GM12878 (cell line): ENCODE results near the gene PRMT5. TPM values are rescaled to one million over a fixed set of nuclear protein-coding genes. Genes with fewer than 3 reads are reported as not detected.
A peak's percentile ranks its signal among the peaks of the same experiment; 100 is the strongest.

Experiments
- BCL11A ChIP-seq: IDR thresholded peaks from 2 replicates; pipeline ENCODE4 v1.6.1; 2011; ENCODE audit warnings: low read depth, low read length
- CHD2 ChIP-seq: IDR thresholded peaks from 2 replicates; pipeline ENCODE4 v1.6.1; 2011; ENCODE audit warnings: low read depth, low read length, improper control_type of control experiment, borderline replicate concordance
- IKZF2 ChIP-seq, 2 experiments: fragments of 450-650 bp; IDR thresholded peaks; 2 replicates each; pipeline ENCODE4 v1.6.1; 2017; ENCODE audit warnings: mild to moderate bottlenecking in 2 of 2, moderate library complexity in 2 of 2
- JUNB ChIP-seq: IDR thresholded peaks from 2 replicates; pipeline ENCODE4 v1.6.1; 2016; ENCODE audit warnings: antibody characterized with exemption, mild to moderate bottlenecking
- MYB ChIP-seq: fragments of 150-350 bp; IDR thresholded peaks from 2 replicates; pipeline ENCODE4 v1.6.1; 2014; ENCODE audit warnings: mild to moderate bottlenecking, low read depth, low read length, borderline replicate concordance
- MYC ChIP-seq: IDR thresholded peaks from 2 replicates; pipeline ENCODE4 v1.6.1; 2011; ENCODE audit warnings: mild to moderate bottlenecking, low read length, moderate library complexity, inconsistent platforms; ENCODE audit not compliant: insufficient read depth, insufficient replicate concordance, insufficient read length, severe bottlenecking
- NR2C1 ChIP-seq: fragments of 450-650 bp; IDR thresholded peaks from 2 replicates; pipeline ENCODE4 v1.6.1; 2017; ENCODE audit warnings: antibody characterized with exemption, mild to moderate bottlenecking, moderate library complexity
- RB1 ChIP-seq: fragments of 450-650 bp; formaldehyde crosslinking; IDR thresholded peaks from 2 replicates; pipeline ENCODE4 v1.6.1; 2017; ENCODE audit warnings: mild to moderate bottlenecking, borderline replicate concordance
- SREBF2 ChIP-seq: IDR thresholded peaks from 2 replicates; pipeline ENCODE4 v1.6.1; 2012; ENCODE audit warnings: mild to moderate bottlenecking, low read length
- SUPT20H ChIP-seq: IDR thresholded peaks from 2 replicates; pipeline ENCODE4 v1.6.1; 2011; ENCODE audit warnings: low read depth, mild to moderate bottlenecking, low read length, moderate library complexity, borderline replicate concordance; ENCODE audit not compliant: control insufficient read depth
- TCF12 ChIP-seq: IDR thresholded peaks from 2 replicates; pipeline ENCODE4 v1.6.1; 2011; ENCODE audit warnings: low read depth, mild to moderate bottlenecking, low read length
- ZNF24 ChIP-seq: fragments of 450-650 bp; IDR thresholded peaks from 2 replicates; pipeline ENCODE4 v1.6.1; 2017; ENCODE audit warnings: antibody characterized with exemption, mild to moderate bottlenecking
- ZZZ3 ChIP-seq: IDR thresholded peaks from 2 replicates; pipeline ENCODE4 v1.6.1; 2011; ENCODE audit warnings: low read depth; ENCODE audit not compliant: control insufficient read depth, insufficient read length
- polyA plus RNA-seq, 11 experiments: library from polyadenylated mRNA; depleted of rRNA in 4 of 11; unstranded in 6 of 11; stranded (reverse) in 5 of 11; fragments of >200 nt; fragmentation: Nextera tagmentation in 4 of 11; fragmentation: Illumina TruSeq in 1 of 11; extraction: Ambion mirVana in 4 of 11; extraction: Trizol in 1 of 11; gene quantifications; 1 replicate in 1 of 11; 2 replicates in 10 of 11; pipeline versions ENCODE4 v1.2.1 to v1.2.3, GENCODE V29; 2011 to 2016; ENCODE audit warnings: inconsistent platforms in 2 of 11, missing spikeins in 2 of 11, low read depth in 1 of 11
- total RNA-seq, 4 experiments: library from RNA; depleted of rRNA in 3 of 4; stranded (reverse); fragments of >200 nt in 3 of 4; fragmentation: Illumina TruSeq in 1 of 4; extraction: Trizol in 1 of 4; gene quantifications; 2 replicates each; pipeline versions ENCODE4 v1.2.1 to v1.2.3, GENCODE V29; 2013 to 2021
- TF ChIP-seq, protein P1 (sequence below): fragments of 450-650 bp; IDR thresholded peaks from 2 replicates; pipeline ENCODE4 v1.6.1; 2017; ENCODE audit warnings: mild to moderate bottlenecking, low read depth, inconsistent platforms; ENCODE audit not compliant: poor library complexity, severe bottlenecking
- TF ChIP-seq, protein P2 (sequence below): IDR thresholded peaks from 2 replicates; pipeline ENCODE4 v1.6.1; 2011; ENCODE audit warnings: mild to moderate bottlenecking, low read depth, low read length, moderate library complexity; ENCODE audit not compliant: insufficient replicate concordance
- TF ChIP-seq, protein P3 (sequence below): fragments of 450-650 bp; IDR thresholded peaks from 2 replicates; pipeline ENCODE4 v1.6.1; 2017; ENCODE audit warnings: borderline replicate concordance
- TF ChIP-seq, protein P4 (sequence below): fragments of 450-650 bp; formaldehyde crosslinking; IDR thresholded peaks from 2 replicates; pipeline ENCODE4 v1.4.0; 2022; ENCODE audit warnings: mild to moderate bottlenecking, moderate library complexity
- TF ChIP-seq, protein P5 (sequence below): IDR thresholded peaks from 2 replicates; pipeline ENCODE4 v1.6.1; 2012; ENCODE audit warnings: low read depth, low read length, improper control_type of control experiment

Gene PRMT5
- total and polyA plus RNA-seq, 10 of the 15 experiments (the other 5 are each of a cell fraction or from before 2014, with no cell fraction given): 54.3 to 221 (median 111) TPM

DNA sequence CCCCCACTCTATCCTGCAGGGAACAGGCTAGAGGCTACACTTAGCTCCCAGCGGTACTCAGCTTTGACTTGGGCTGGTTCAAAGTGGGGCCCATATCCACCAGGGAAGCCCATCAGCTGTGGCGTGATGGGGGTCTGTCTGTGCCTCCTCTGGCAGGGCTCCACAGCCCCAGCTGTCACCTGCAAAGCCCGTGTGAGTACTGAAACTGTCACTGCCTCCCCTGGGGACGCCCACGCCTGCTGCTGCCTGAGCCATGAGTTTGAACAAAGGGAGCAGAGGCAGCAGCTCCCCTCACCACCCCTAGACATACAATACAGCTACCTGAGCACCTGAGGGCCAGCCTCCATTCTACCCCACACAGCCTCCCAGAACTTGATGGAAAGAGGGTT lies 41.2 kb downstream of the PRMT5 start (continued):
- TF ChIP-seq, protein P1, sequence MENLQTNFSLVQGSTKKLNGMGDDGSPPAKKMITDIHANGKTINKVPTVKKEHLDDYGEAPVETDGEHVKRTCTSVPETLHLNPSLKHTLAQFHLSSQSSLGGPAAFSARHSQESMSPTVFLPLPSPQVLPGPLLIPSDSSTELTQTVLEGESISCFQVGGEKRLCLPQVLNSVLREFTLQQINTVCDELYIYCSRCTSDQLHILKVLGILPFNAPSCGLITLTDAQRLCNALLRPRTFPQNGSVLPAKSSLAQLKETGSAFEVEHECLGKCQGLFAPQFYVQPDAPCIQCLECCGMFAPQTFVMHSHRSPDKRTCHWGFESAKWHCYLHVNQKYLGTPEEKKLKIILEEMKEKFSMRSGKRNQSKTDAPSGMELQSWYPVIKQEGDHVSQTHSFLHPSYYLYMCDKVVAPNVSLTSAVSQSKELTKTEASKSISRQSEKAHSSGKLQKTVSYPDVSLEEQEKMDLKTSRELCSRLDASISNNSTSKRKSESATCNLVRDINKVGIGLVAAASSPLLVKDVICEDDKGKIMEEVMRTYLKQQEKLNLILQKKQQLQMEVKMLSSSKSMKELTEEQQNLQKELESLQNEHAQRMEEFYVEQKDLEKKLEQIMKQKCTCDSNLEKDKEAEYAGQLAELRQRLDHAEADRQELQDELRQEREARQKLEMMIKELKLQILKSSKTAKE: no peak
- no peak for TF ChIP-seq SUPT20H
- TF ChIP-seq, protein P2, sequence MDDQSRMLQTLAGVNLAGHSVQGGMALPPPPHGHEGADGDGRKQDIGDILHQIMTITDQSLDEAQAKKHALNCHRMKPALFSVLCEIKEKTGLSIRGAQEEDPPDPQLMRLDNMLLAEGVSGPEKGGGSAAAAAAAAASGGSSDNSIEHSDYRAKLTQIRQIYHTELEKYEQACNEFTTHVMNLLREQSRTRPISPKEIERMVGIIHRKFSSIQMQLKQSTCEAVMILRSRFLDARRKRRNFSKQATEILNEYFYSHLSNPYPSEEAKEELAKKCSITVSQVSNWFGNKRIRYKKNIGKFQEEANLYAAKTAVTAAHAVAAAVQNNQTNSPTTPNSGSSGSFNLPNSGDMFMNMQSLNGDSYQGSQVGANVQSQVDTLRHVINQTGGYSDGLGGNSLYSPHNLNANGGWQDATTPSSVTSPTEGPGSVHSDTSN: no peak
- TF ChIP-seq, protein P3, sequence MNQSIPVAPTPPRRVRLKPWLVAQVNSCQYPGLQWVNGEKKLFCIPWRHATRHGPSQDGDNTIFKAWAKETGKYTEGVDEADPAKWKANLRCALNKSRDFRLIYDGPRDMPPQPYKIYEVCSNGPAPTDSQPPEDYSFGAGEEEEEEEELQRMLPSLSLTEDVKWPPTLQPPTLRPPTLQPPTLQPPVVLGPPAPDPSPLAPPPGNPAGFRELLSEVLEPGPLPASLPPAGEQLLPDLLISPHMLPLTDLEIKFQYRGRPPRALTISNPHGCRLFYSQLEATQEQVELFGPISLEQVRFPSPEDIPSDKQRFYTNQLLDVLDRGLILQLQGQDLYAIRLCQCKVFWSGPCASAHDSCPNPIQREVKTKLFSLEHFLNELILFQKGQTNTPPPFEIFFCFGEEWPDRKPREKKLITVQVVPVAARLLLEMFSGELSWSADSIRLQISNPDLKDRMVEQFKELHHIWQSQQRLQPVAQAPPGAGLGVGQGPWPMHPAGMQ: no peak
- no peak for TF ChIP-seq MYB
- TF ChIP-seq TCF12: peak; percentile 99
- no peak for TF ChIP-seq MYC
- no peak for TF ChIP-seq ZNF24
- TF ChIP-seq IKZF2 (IDR thresholded peaks at IDR 0.05): peak in 1 of 2 experiments; percentile 16; a peak in 2 of 4 replicates
- TF ChIP-seq, protein P4, sequence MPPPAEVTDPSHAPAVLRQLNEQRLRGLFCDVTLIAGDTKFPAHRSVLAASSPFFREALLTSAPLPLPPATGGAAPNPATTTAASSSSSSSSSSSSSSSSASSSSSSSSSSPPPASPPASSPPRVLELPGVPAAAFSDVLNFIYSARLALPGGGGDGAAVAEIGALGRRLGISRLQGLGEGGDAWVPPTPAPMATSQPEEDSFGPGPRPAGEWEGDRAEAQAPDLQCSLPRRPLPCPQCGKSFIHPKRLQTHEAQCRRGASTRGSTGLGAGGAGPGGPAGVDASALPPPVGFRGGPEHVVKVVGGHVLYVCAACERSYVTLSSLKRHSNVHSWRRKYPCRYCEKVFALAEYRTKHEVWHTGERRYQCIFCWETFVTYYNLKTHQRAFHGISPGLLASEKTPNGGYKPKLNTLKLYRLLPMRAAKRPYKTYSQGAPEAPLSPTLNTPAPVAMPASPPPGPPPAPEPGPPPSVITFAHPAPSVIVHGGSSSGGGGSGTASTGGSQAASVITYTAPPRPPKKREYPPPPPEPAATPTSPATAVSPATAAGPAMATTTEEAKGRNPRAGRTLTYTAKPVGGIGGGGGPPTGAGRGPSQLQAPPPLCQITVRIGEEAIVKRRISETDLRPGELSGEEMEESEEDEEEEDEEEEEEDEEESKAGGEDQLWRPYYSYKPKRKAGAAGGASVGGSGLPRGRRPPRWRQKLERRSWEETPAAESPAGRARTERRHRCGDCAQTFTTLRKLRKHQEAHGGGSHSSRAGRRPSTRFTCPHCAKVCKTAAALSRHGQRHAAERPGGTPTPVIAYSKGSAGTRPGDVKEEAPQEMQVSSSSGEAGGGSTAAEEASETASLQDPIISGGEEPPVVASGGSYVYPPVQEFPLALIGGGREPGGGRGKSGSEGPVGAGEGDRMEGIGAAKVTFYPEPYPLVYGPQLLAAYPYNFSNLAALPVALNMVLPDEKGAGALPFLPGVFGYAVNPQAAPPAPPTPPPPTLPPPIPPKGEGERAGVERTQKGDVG (CRISPR knock-in tag): no peak
- TF ChIP-seq, protein P5, sequence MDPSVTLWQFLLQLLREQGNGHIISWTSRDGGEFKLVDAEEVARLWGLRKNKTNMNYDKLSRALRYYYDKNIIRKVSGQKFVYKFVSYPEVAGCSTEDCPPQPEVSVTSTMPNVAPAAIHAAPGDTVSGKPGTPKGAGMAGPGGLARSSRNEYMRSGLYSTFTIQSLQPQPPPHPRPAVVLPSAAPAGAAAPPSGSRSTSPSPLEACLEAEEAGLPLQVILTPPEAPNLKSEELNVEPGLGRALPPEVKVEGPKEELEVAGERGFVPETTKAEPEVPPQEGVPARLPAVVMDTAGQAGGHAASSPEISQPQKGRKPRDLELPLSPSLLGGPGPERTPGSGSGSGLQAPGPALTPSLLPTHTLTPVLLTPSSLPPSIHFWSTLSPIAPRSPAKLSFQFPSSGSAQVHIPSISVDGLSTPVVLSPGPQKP: no peak
- 0 out of 2 replicates have a peak, but pooled peaks have one; percentile 16 for TF ChIP-seq CHD2
- no peak for TF ChIP-seq ZZZ3
- TF ChIP-seq NR2C1: no peak
- TF ChIP-seq RB1: no peak
- peak; percentile 49; the same call in 1 of the 2 replicates for TF ChIP-seq BCL11A
- no peak for TF ChIP-seq SREBF2
- no peak; the same call in 1 of the 2 replicates for TF ChIP-seq JUNB
